ENCODE data around the gene HSD3B2. TPM values are rescaled to one million over a fixed set of nuclear protein-coding genes. Genes with fewer than 3 reads are reported as not detected.

HSD3B2 gene
- total and polyA plus RNA-seq, 2 donors (not counting 3 experiments of a cell fraction or from before 2014, with no cell fraction given): not detected

- CTCF ChIA-PET: no interaction called here
- intact Hi-C loops (cut with micrococcal nuclease): no loop called here
These were observed 56.0 kb downstream of the HSD3B2 start for GRCh38 chr1:119470958-119471357.

More at GRCh38 chr1:119470958-119471357, 56.0 kb downstream of the HSD3B2 start:
- no peaks in the 10 kb centered on the region for H3K79me2 ChIP-seq (ENCODE audit: control insufficient read depth, insufficient read depth, low read length)
- H3K9ac ChIP-seq (replicated peaks; ENCODE audit: extremely low read depth, insufficient read depth, low read length): no peak overlapping the region
- H3K27me3 ChIP-seq (ENCODE audit: control insufficient read depth in 2 of 2, insufficient read depth in 2 of 2, low read length in 2 of 2): no peaks in the 10 kb centered on the region
- H4K20me1 ChIP-seq (replicated peaks; ENCODE audit: control insufficient read depth, extremely low read depth, insufficient read depth, low read length): no peaks in the 10 kb centered on the region
- dilution Hi-C loops (cut with MboI; ENCODE audit: extremely low pct_ligation_motif_present, low sequenced_read_pairs): no loop called here
- no peaks in the 10 kb centered on the region for H3K4me1 ChIP-seq (ENCODE audit: control insufficient read depth, extremely low read depth, insufficient read depth, low read length)
- no peak overlapping the region for H2AFZ ChIP-seq (ENCODE audit: low read depth, low read length)
- H3K4me2 ChIP-seq (ENCODE audit: insufficient read depth, low read length): no peak overlapping the region
- H3K9me3 ChIP-seq (replicated peaks; ENCODE audit: control insufficient read depth, insufficient read depth, low read length): no peaks in the 10 kb centered on the region
- POLR2A ChIA-PET: no interaction called here
- no peak for TF ChIP-seq EZH2 (IDR thresholded peaks at IDR 0.05; ENCODE audit: borderline replicate concordance, low read depth, low read length, severe bottlenecking)
- TF ChIP-seq POLR2A (IDR thresholded peaks at IDR 0.05; ENCODE audit: low read depth, low read length): no peak
- TF ChIP-seq JUN (IDR thresholded peaks at IDR 0.05; ENCODE audit: borderline replicate concordance, insufficient read depth, insufficient read length, low read depth): no peak
- no peak for TF ChIP-seq MYC (IDR thresholded peaks at IDR 0.05; ENCODE audit: low read depth, low read length)
- TF ChIP-seq FOS (IDR thresholded peaks at IDR 0.05; ENCODE audit: borderline replicate concordance, insufficient read depth, low read length): no peak
- no peak for TF ChIP-seq GATA2 (IDR thresholded peaks at IDR 0.05; ENCODE audit: insufficient read depth, insufficient read length, low read depth, low read length)
- no peak for TF ChIP-seq POLR2AphosphoS5 (IDR thresholded peaks at IDR 0.05; ENCODE audit: insufficient read depth, low read depth, low read length)
- no peak for TF ChIP-seq MAX (IDR thresholded peaks at IDR 0.05; ENCODE audit: insufficient read depth, insufficient read length)
- TF ChIP-seq, protein P1, sequence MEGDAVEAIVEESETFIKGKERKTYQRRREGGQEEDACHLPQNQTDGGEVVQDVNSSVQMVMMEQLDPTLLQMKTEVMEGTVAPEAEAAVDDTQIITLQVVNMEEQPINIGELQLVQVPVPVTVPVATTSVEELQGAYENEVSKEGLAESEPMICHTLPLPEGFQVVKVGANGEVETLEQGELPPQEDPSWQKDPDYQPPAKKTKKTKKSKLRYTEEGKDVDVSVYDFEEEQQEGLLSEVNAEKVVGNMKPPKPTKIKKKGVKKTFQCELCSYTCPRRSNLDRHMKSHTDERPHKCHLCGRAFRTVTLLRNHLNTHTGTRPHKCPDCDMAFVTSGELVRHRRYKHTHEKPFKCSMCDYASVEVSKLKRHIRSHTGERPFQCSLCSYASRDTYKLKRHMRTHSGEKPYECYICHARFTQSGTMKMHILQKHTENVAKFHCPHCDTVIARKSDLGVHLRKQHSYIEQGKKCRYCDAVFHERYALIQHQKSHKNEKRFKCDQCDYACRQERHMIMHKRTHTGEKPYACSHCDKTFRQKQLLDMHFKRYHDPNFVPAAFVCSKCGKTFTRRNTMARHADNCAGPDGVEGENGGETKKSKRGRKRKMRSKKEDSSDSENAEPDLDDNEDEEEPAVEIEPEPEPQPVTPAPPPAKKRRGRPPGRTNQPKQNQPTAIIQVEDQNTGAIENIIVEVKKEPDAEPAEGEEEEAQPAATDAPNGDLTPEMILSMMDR (IDR thresholded peaks at IDR 0.05; ENCODE audit: extremely low read depth in 1 of 2, insufficient read depth in 1 of 2, low read depth in 1 of 2, low read length in 2 of 2): no peak
- H3K4me3 ChIP-seq (replicated peaks in 1 of 3; ENCODE audit: insufficient read depth in 1 of 3, low read depth in 1 of 3, low read length in 3 of 3): no peak overlapping the region
- no peak overlapping the region for H3K27ac ChIP-seq (ENCODE audit: insufficient read depth, low read depth, low read length)
- DNase-seq (ENCODE audit: low read depth, low spot score) (no peak), FAIRE-seq (no peak)
- no TSS peak for BruUV-seq (replicated peaks)
- no peaks in the 10 kb centered on the region for H3K9me1 ChIP-seq (replicated peaks; ENCODE audit: control insufficient read depth, extremely low read depth, insufficient read depth, low read length)
- no peaks in the 10 kb centered on the region for H3K36me3 ChIP-seq (ENCODE audit: control insufficient read depth in 2 of 2, extremely low read depth in 1 of 2, insufficient read depth in 2 of 2, low read length in 2 of 2)

All from endothelial cell of umbilical vein (primary cell).